Adipocyte (in vitro differentiated cells): ENCODE measurements around the gene PLA2G3.

ENCODE experiments used
- DNase-seq: peaks from one replicate; pipeline ENCODE4 v3.0.0-alpha.2; 2015; ENCODE audit warnings: low read depth
- H3K27me3 ChIP-seq: replicated peaks from 2 replicates; pipeline ENCODE4 v1.7.0; 2013; ENCODE audit warnings: mild to moderate bottlenecking, low read length, moderate library complexity; ENCODE audit not compliant: control insufficient read depth, insufficient read depth
- H3K36me3 ChIP-seq: 2 replicates; pipeline ENCODE4 v1.7.0; 2013; ENCODE audit warnings: low read length, mild to moderate bottlenecking, moderate library complexity; ENCODE audit not compliant: control insufficient read depth, insufficient read depth, severe bottlenecking
- H3K4me1 ChIP-seq: 2 replicates; pipeline ENCODE4 v1.7.0; 2013; ENCODE audit warnings: mild to moderate bottlenecking, low read length, moderate library complexity; ENCODE audit not compliant: control insufficient read depth, insufficient read depth
- H3K4me3 ChIP-seq: 2 replicates; pipeline ENCODE4 v1.7.0; 2013; ENCODE audit warnings: mild to moderate bottlenecking, low read length, moderate library complexity
- H3K9ac ChIP-seq: 2 replicates; pipeline ENCODE4 v1.7.0; 2013; ENCODE audit warnings: mild to moderate bottlenecking, low read length, moderate library complexity
- H3K9me3 ChIP-seq: 2 replicates; pipeline ENCODE4 v1.7.0; 2013; ENCODE audit warnings: mild to moderate bottlenecking, low read length, moderate library complexity; ENCODE audit not compliant: control insufficient read depth

PLA2G3 gene

GRCh38 chr22:31134688-31135087 is 5.6 kb downstream of the PLA2G3 start:
- no peaks in the 10 kb centered on the region for H3K36me3 ChIP-seq
- DNase-seq = no peak
- H3K4me3 ChIP-seq = no peak overlapping the region
- no peak overlapping the region for H3K9ac ChIP-seq
- H3K4me1 ChIP-seq = no peaks in the 10 kb centered on the region
- H3K27me3 ChIP-seq = peaks cover 29% of the 10 kb centered on the region
- H3K9me3 ChIP-seq = no peaks in the 10 kb centered on the region

- DNase-seq = no peak
- no peak overlapping the region for H3K4me3 ChIP-seq
- H3K9ac ChIP-seq = no peak overlapping the region
- peaks cover 21% of the 10 kb centered on the region for H3K27me3 ChIP-seq
- H3K4me1 ChIP-seq = no peaks in the 10 kb centered on the region
- no peaks in the 10 kb centered on the region for H3K36me3 ChIP-seq
- no peaks in the 10 kb centered on the region for H3K9me3 ChIP-seq
Measured at GRCh38 chr22:31133911-31134310, 6.4 kb downstream of the PLA2G3 start.

- no peaks in the 10 kb centered on the region for H3K4me1 ChIP-seq
- no peak overlapping the region for H3K9ac ChIP-seq
- H3K4me3 ChIP-seq = no peak overlapping the region
- no peak for DNase-seq
- H3K9me3 ChIP-seq = no peaks in the 10 kb centered on the region
- no peaks in the 10 kb centered on the region for H3K36me3 ChIP-seq
- H3K27me3 ChIP-seq = peaks cover 18% of the 10 kb centered on the region
Measured at GRCh38 chr22:31130873-31131272, 9.4 kb downstream of the PLA2G3 start.

DNA sequence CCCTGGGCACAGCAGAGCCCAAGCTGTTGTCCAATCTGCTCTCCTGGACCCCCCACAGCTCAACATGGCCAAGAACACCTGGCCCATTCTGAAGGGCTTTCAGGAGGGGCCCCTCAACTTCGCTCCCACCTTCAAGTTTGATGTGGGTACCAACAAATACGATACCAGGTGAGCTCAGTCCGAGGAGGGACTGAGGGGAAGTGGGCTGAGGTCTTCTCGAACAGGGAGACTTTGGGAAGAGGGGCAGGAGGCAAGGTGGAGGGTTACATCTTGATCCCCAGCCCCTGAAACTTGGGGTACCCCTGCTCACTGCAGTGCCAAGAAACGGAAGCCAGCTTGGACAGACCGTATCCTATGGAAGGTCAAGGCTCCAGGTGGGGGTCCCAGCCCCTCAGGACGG is 12.2 kb downstream of the PLA2G3 start:
- no peak overlapping the region for H3K9ac ChIP-seq
- no peak overlapping the region for H3K4me3 ChIP-seq

DNA sequence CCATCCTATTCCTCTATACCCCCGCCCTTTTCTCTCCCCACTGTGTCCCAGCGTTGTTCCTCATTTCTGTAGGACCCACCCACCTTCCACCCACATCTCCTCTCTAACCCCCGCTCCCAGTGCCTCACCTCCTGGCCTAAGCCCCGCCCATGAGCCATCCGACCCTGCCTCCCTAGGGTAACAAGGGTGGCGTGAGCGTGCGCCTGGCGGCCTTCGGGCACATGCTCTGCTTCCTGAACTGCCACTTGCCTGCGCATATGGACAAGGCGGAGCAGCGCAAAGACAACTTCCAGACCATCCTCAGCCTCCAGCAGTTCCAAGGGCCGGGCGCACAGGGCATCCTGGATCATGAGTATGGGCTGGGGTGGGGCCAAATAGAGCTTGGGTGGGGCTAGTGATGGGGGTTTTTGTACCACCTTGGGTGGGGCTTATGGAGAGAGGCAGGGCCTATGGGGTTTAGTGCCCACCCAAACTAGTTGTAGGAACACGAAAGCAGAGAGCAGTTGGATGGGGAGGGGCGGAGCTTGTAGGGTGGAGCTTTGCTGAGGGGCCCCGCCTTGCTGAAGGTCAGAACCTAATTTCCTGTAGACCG is 13.0 kb downstream of the PLA2G3 start:
- Histone ChIP-seq H3K4me1 (peaks cover 6% of the 10 kb centered on the region), H3K36me3 (no peaks in the 10 kb centered on the region)
- no peak for DNase-seq

More for the DNA sequence above, 12.2 kb downstream of the PLA2G3 start:
- H3K9me3 ChIP-seq = no peaks in the 10 kb centered on the region
- no peaks in the 10 kb centered on the region for H3K36me3 ChIP-seq
- H3K4me1 ChIP-seq = no peaks in the 10 kb centered on the region
- peaks cover 28% of the 10 kb centered on the region for H3K27me3 ChIP-seq
- DNase-seq = no peak

DNA sequence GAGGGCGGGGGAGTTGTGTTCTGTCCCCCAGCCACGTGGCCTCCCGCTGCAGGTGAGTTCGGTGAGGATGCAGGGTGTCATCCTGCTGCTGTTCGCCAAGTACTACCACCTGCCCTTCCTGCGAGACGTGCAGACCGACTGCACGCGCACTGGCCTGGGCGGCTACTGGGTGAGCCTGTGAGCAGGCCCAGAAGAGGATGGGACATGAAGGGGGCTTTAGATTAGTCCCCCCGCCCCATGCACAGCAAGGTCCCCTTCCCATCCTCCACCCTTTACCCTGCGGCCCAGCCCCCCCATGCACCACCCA is 13.5 kb downstream of the PLA2G3 start:
- H3K4me3 ChIP-seq = no peak overlapping the region

More for the DNA sequence above, 13.0 kb downstream of the PLA2G3 start:
- Histone ChIP-seq H3K9me3 (no peaks in the 10 kb centered on the region), H3K27me3 (peaks cover 34% of the 10 kb centered on the region), H3K9ac (no peak overlapping the region), H3K4me3 (no peak overlapping the region)

DNA sequence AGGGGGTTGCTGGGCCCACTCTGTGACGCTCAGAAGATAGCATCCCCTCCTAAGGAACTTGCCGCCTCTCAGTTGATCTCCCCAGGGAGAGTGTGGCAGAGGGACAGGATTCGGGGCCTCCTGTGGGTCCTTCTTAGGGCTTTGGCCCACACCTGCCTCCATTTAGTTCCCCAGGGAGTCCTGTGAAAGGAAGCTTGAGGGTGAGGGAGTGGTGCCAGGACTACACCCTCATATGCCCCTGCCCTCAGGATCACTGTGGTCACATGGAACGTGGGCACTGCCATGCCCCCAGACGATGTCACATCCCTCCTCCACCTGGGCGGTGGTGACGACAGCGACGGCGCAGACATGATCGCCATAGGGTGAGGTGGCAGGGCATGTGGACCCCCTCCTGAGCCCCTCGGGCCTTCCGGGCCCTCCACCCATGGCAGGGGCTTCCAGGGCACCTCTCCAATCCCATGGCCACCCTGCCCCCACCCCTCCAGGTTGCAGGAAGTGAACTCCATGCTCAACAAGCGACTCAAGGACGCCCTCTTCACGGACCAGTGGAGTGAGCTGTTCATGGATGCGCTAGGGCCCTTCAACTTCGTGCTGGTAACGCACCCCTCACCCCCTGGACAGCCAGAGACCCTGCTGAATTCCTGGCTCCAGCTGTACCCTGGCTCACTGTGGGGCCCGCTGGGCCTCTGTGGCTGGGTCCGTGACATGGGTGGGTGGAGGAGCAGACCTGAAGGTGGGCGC is 14.0 kb downstream of the PLA2G3 start:
- H3K36me3 ChIP-seq = no peaks in the 10 kb centered on the region
- no peak overlapping the region for H3K4me3 ChIP-seq
- DNase-seq = no peak
- H3K9me3 ChIP-seq = no peaks in the 10 kb centered on the region
- H3K27me3 ChIP-seq = peaks cover 34% of the 10 kb centered on the region
- no peak overlapping the region for H3K9ac ChIP-seq
- H3K4me1 ChIP-seq = peaks cover 6% of the 10 kb centered on the region

More for the DNA sequence above, 13.5 kb downstream of the PLA2G3 start:
- Histone ChIP-seq H3K27me3 (peaks cover 34% of the 10 kb centered on the region), H3K9me3 (no peaks in the 10 kb centered on the region), H3K36me3 (no peaks in the 10 kb centered on the region), H3K9ac (no peak overlapping the region), H3K4me1 (peaks cover 6% of the 10 kb centered on the region)
- DNase-seq = no peak

GRCh38 chr22:31125521-31126117 is 14.7 kb downstream of the PLA2G3 start:
- DNase-seq = no peak
- Histone ChIP-seq H3K4me1 (peaks cover 6% of the 10 kb centered on the region), H3K9me3 (no peaks in the 10 kb centered on the region), H3K27me3 (peaks cover 34% of the 10 kb centered on the region), H3K9ac (no peak overlapping the region), H3K4me3 (no peak overlapping the region), H3K36me3 (no peaks in the 10 kb centered on the region)

DNA sequence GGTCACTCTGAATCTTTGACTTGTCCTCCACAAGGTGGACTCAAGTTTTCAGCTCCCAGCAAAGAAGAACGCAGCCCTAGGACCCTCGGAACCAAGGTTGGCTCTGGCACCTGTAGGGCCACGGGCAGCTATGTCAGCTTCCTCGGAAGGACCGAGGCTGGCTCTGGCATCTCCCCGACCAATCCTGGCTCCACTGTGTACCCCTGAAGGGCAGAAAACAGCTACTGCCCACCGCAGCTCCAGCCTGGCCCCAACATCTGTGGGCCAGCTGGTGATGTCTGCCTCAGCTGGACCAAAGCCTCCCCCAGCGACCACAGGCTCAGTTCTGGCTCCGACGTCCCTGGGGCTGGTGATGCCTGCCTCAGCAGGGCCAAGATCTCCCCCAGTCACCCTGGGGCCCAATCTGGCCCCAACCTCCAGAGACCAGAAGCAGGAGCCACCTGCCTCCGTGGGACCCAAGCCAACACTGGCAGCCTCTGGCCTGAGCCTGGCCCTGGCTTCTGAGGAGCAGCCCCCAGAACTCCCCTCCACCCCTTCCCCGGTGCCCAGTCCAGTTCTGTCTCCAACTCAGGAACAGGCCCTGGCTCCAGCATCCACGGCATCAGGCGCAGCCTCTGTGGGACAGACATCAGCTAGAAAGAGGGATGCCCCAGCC is 15.4 kb downstream of the PLA2G3 start:
- no peaks in the 10 kb centered on the region for H3K36me3 ChIP-seq
- H3K4me1 ChIP-seq = peaks cover 6% of the 10 kb centered on the region
- no peak overlapping the region for H3K9ac ChIP-seq
- no peak overlapping the region for H3K4me3 ChIP-seq
- H3K27me3 ChIP-seq = peaks cover 34% of the 10 kb centered on the region
- DNase-seq = no peak
- H3K9me3 ChIP-seq = no peaks in the 10 kb centered on the region

DNA sequence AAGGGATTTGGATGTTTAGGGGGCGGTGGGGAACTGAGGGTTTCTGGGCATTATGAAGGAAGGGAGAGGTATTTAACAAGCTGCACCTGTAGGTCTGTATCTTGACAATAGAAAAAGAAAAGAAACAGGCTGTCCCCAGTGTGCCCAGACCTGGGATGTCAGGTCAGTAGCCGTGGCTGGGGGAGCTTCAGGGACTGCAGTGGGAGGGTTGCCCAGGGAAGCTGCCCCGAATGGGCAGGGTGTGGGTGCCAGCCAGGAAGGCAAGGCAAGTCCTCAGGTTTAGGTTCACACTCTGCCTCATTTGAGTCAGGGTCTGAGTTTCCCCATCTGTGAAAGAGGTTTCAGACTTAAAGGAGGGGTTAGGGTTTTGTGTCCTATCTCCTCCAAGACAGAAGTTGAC is 16.0 kb downstream of the PLA2G3 start:
- Histone ChIP-seq H3K9ac (no peak overlapping the region), H3K27me3 (peaks cover 38% of the 10 kb centered on the region), H3K9me3 (no peaks in the 10 kb centered on the region), H3K4me1 (peaks cover 6% of the 10 kb centered on the region), H3K36me3 (no peaks in the 10 kb centered on the region), H3K4me3 (no peak overlapping the region)
- DNase-seq = no peak

- H3K4me3 ChIP-seq = no peak overlapping the region
- no peaks in the 10 kb centered on the region for H3K9me3 ChIP-seq
- no peak overlapping the region for H3K9ac ChIP-seq
- DNase-seq = no peak
- H3K36me3 ChIP-seq = no peaks in the 10 kb centered on the region
- H3K27me3 ChIP-seq = peaks cover 38% of the 10 kb centered on the region
- H3K4me1 ChIP-seq = peaks cover 6% of the 10 kb centered on the region
Measured at GRCh38 chr22:31123292-31123602, 17.1 kb downstream of the PLA2G3 start.
